Mesenchymal stem cell (in vitro differentiated cells and primary cell): ENCODE results near the gene CRIP3.

Source experiments
- DNase-seq: peaks from one replicate; pipeline ENCODE4 v3.0.0-alpha.2; 2013
- H2AFZ ChIP-seq: one replicate; pipeline ENCODE4 v1.6.1; 2013; ENCODE audit warnings: low read depth, mild to moderate bottlenecking, control low read depth, inconsistent platforms, low read length, moderate library complexity
- H2AK5ac ChIP-seq: 2 replicates; pipeline ENCODE4 v1.6.1; 2013; ENCODE audit warnings: low read length, moderate library complexity, mild to moderate bottlenecking, inconsistent platforms; ENCODE audit not compliant: severe bottlenecking
- H2BK120ac ChIP-seq: one replicate; pipeline ENCODE4 v1.6.1; 2013; ENCODE audit warnings: low read depth, mild to moderate bottlenecking, inconsistent platforms, low read length, moderate library complexity
- H2BK12ac ChIP-seq, 2 experiments: one replicate each; pipeline ENCODE4 v1.6.1; 2013; ENCODE audit warnings: inconsistent platforms in 2 of 2, low read length in 2 of 2, mild to moderate bottlenecking in 2 of 2, moderate library complexity in 2 of 2, control low read depth in 1 of 2
- H2BK15ac ChIP-seq: one replicate; pipeline ENCODE4 v1.6.1; 2013; ENCODE audit warnings: mild to moderate bottlenecking, low read depth, inconsistent platforms; ENCODE audit not compliant: poor library complexity, severe bottlenecking
- H2BK5ac ChIP-seq: 2 replicates; pipeline ENCODE4 v1.6.1; 2013; ENCODE audit warnings: low read depth, mild to moderate bottlenecking, low read length, control low read depth, inconsistent platforms; ENCODE audit not compliant: poor library complexity, severe bottlenecking
- H3K14ac ChIP-seq, 2 experiments: one replicate each; pipeline ENCODE4 v1.6.1; 2013; ENCODE audit warnings: inconsistent platforms in 2 of 2, low read length in 2 of 2, control low read depth in 1 of 2, mild to moderate bottlenecking in 1 of 2, moderate library complexity in 1 of 2
- H3K18ac ChIP-seq, 2 experiments: one replicate each; pipeline ENCODE4 v1.6.1; 2013; ENCODE audit warnings: inconsistent platforms in 2 of 2, low read length in 2 of 2, control low read depth in 1 of 2, low read depth in 1 of 2, mild to moderate bottlenecking in 1 of 2
- H3K23ac ChIP-seq, 2 experiments: one replicate each; pipeline ENCODE4 v1.6.1; 2013; ENCODE audit warnings: inconsistent platforms in 2 of 2, low read length in 2 of 2, mild to moderate bottlenecking in 2 of 2, moderate library complexity in 2 of 2, control low read depth in 1 of 2
- H3K27ac ChIP-seq: 2 replicates; pipeline ENCODE4 v1.5.1; 2013; ENCODE audit warnings: mild to moderate bottlenecking, moderate library complexity, low read length, control low read depth, inconsistent platforms; ENCODE audit not compliant: poor library complexity, severe bottlenecking
- H3K27me3 ChIP-seq, 2 experiments: 2 replicates each; pipeline versions ENCODE4 v1.6.1 to v1.7.0; 2013; ENCODE audit warnings: low read length in 2 of 2, mild to moderate bottlenecking in 2 of 2, moderate library complexity in 2 of 2, control low read depth in 1 of 2, inconsistent platforms in 1 of 2; ENCODE audit not compliant: control insufficient read depth in 1 of 2, insufficient read depth in 1 of 2
- H3K36me3 ChIP-seq, 2 experiments: 2 replicates each; pipeline versions ENCODE4 v1.6.1 to v1.7.0; 2013; ENCODE audit warnings: low read length in 2 of 2, control low read depth in 1 of 2, inconsistent platforms in 1 of 2, low read depth in 1 of 2, mild to moderate bottlenecking in 1 of 2; ENCODE audit not compliant: insufficient read depth in 2 of 2, control insufficient read depth in 1 of 2
- H3K4ac ChIP-seq, 2 experiments: one replicate each; pipeline ENCODE4 v1.6.1; 2013; ENCODE audit warnings: inconsistent platforms in 2 of 2, low read length in 2 of 2, mild to moderate bottlenecking in 2 of 2, moderate library complexity in 2 of 2, control low read depth in 1 of 2, low read depth in 1 of 2
- H3K4me1 ChIP-seq: 2 replicates; pipeline ENCODE4 v1.6.1; 2013; ENCODE audit warnings: low read depth, low read length, control low read depth; ENCODE audit not compliant: control insufficient read depth, insufficient read depth
- H3K4me2 ChIP-seq: 2 replicates; pipeline ENCODE4 v1.6.1; 2013; ENCODE audit warnings: low read length, mild to moderate bottlenecking, inconsistent platforms; ENCODE audit not compliant: poor library complexity, severe bottlenecking
- H3K4me3 ChIP-seq, 2 experiments: 2 replicates each; pipeline versions ENCODE4 v1.5.1 to v1.7.0; 2013; ENCODE audit warnings: low read length in 2 of 2, mild to moderate bottlenecking in 2 of 2, control low read depth in 1 of 2, low read depth in 1 of 2; ENCODE audit not compliant: insufficient read depth in 1 of 2
- H3K79me1 ChIP-seq: replicated peaks from 2 replicates; pipeline ENCODE4 v1.6.1; 2013; ENCODE audit warnings: mild to moderate bottlenecking, control low read depth, low read length, inconsistent platforms; ENCODE audit not compliant: poor library complexity, severe bottlenecking
- H3K9ac ChIP-seq: 2 replicates; pipeline ENCODE4 v1.7.0; 2013; ENCODE audit warnings: mild to moderate bottlenecking, low read length, moderate library complexity
- H3K9me3 ChIP-seq: 2 replicates; pipeline ENCODE4 v1.7.0; 2013; ENCODE audit warnings: mild to moderate bottlenecking, low read length; ENCODE audit not compliant: control insufficient read depth
- H4K8ac ChIP-seq: one replicate; pipeline ENCODE4 v1.6.1; 2013; ENCODE audit warnings: inconsistent platforms, mild to moderate bottlenecking, low read length, moderate library complexity
- H4K91ac ChIP-seq: one replicate; pipeline ENCODE4 v1.6.1; 2013; ENCODE audit warnings: mild to moderate bottlenecking, low read length, inconsistent platforms
- WGBS: methylation state at CpG from one replicate; pipeline ENCODE4 v1.1.7; 2013; ENCODE audit warnings: mixed read lengths; 5-methylcytosine and 5-hydroxymethylcytosine counted together

CRIP3 gene

GRCh38 chr6:43286456-43286979 lies 22.1 kb downstream of the CRIP3 start:
- H3K36me3 ChIP-seq: no peaks in the 10 kb centered on the region
- no peak overlapping the region for H2AFZ ChIP-seq
- H3K4me3 ChIP-seq: no peak overlapping the region
- peaks cover 4% of the 10 kb centered on the region for H3K4me1 ChIP-seq
- no peak overlapping the region for H4K91ac ChIP-seq
- H4K8ac ChIP-seq: no peak overlapping the region
- peaks cover 47 to 59% of the 10 kb centered on the region in 2 experiments for H3K27me3 ChIP-seq
- H2BK15ac ChIP-seq: no peak overlapping the region
- no peak overlapping the region for H3K14ac ChIP-seq
- no peak for DNase-seq
- H3K18ac ChIP-seq: no peak overlapping the region
- no peak overlapping the region for H3K27ac ChIP-seq
- H3K23ac ChIP-seq: no peak overlapping the region
- WGBS: 80% methylated on average over 5 of the region's 6 CpGs
- H3K9ac ChIP-seq: no peak overlapping the region
- H3K9me3 ChIP-seq: no peaks in the 10 kb centered on the region
- H3K4me2 ChIP-seq: no peak overlapping the region
- no peak overlapping the region for H2BK120ac ChIP-seq
- H2BK12ac ChIP-seq: no peak overlapping the region
- H2AK5ac ChIP-seq: no peak overlapping the region
- no peak overlapping the region for H2BK5ac ChIP-seq
- H3K4ac ChIP-seq: no peak overlapping the region
- no peaks in the 10 kb centered on the region for H3K79me1 ChIP-seq

GRCh38 chr6:43285832-43286231 lies 22.8 kb downstream of the CRIP3 start:
- no peak overlapping the region for H4K8ac ChIP-seq
- no peaks in the 10 kb centered on the region for H3K9me3 ChIP-seq
- H3K27ac ChIP-seq: no peak overlapping the region
- H2BK15ac ChIP-seq: no peak overlapping the region
- H4K91ac ChIP-seq: no peak overlapping the region
- H2BK5ac ChIP-seq: no peak overlapping the region
- H3K79me1 ChIP-seq: no peaks in the 10 kb centered on the region
- no peak overlapping the region for H3K4me2 ChIP-seq
- no peak for DNase-seq
- H2AK5ac ChIP-seq: no peak overlapping the region
- H2BK120ac ChIP-seq: no peak overlapping the region
- peaks cover 51 to 63% of the 10 kb centered on the region in 2 experiments for H3K27me3 ChIP-seq
- no peak overlapping the region for H3K4me3 ChIP-seq
- H3K4ac ChIP-seq: no peak overlapping the region
- WGBS: 85% methylated on average over 5 of the region's 5 CpGs
- no peak overlapping the region for H2BK12ac ChIP-seq
- H3K18ac ChIP-seq: no peak overlapping the region
- H3K4me1 ChIP-seq: peaks cover 4% of the 10 kb centered on the region
- H3K23ac ChIP-seq: no peak overlapping the region
- H2AFZ ChIP-seq: no peak overlapping the region
- no peak overlapping the region for H3K14ac ChIP-seq
- no peak overlapping the region for H3K9ac ChIP-seq
- H3K36me3 ChIP-seq: no peaks in the 10 kb centered on the region

GRCh38 chr6:43284991-43285781 lies 23.4 kb downstream of the CRIP3 start:
- Histone ChIP-seq H2BK15ac (no peak overlapping the region), H2AK5ac (no peak overlapping the region), H4K8ac (no peak overlapping the region), H3K4ac (no peak overlapping the region), H3K4me3 (no peak overlapping the region), H3K9ac (no peak overlapping the region), H3K79me1 (no peaks in the 10 kb centered on the region), H4K91ac (no peak overlapping the region), H2BK5ac (no peak overlapping the region), H2BK120ac (no peak overlapping the region), H3K9me3 (no peaks in the 10 kb centered on the region), H3K18ac (no peak overlapping the region), H2BK12ac (no peak overlapping the region), H3K27ac (no peak overlapping the region), H3K14ac (no peak overlapping the region), H3K4me1 (peaks cover 4% of the 10 kb centered on the region), H3K27me3 (peaks cover 57 to 69% of the 10 kb centered on the region in 2 experiments), H3K4me2 (no peak overlapping the region), H3K36me3 (no peaks in the 10 kb centered on the region), H2AFZ (no peak overlapping the region), H3K23ac (no peak overlapping the region)
- 15% methylated on average over 69 of the region's 83 CpGs for WGBS
- DNase-seq: no peak

GRCh38 chr6:43283905-43284304 lies 24.7 kb downstream of the CRIP3 start:
- Histone ChIP-seq H3K9ac (no peak overlapping the region), H3K4ac (no peak overlapping the region), H3K79me1 (no peaks in the 10 kb centered on the region), H2BK15ac (no peak overlapping the region), H3K4me3 (peak overlapping the region in 1 of 2 experiments; percentile 26), H3K27ac (no peak overlapping the region), H3K18ac (no peak overlapping the region), H3K14ac (no peak overlapping the region), H3K36me3 (no peaks in the 10 kb centered on the region), H2BK120ac (no peak overlapping the region), H4K91ac (no peak overlapping the region), H3K23ac (no peak overlapping the region), H2AK5ac (no peak overlapping the region), H3K4me2 (no peak overlapping the region), H3K4me1 (peaks cover 4% of the 10 kb centered on the region), H2BK12ac (no peak overlapping the region), H2AFZ (no peak overlapping the region), H2BK5ac (no peak overlapping the region), H4K8ac (no peak overlapping the region), H3K27me3 (peaks cover 70 to 80% of the 10 kb centered on the region in 2 experiments), H3K9me3 (no peaks in the 10 kb centered on the region)
- 93% methylated on average over 27 of the region's 27 CpGs for WGBS
- DNase-seq: no peak
